ENCODE data around the gene CDK5R1. TPM values are rescaled to one million over a fixed set of nuclear protein-coding genes. Genes with fewer than 3 reads are reported as not detected.

CDK5R1 gene
- total RNA-seq, result 2.1 and 3.0 TPM in 2 replicates

DNA sequence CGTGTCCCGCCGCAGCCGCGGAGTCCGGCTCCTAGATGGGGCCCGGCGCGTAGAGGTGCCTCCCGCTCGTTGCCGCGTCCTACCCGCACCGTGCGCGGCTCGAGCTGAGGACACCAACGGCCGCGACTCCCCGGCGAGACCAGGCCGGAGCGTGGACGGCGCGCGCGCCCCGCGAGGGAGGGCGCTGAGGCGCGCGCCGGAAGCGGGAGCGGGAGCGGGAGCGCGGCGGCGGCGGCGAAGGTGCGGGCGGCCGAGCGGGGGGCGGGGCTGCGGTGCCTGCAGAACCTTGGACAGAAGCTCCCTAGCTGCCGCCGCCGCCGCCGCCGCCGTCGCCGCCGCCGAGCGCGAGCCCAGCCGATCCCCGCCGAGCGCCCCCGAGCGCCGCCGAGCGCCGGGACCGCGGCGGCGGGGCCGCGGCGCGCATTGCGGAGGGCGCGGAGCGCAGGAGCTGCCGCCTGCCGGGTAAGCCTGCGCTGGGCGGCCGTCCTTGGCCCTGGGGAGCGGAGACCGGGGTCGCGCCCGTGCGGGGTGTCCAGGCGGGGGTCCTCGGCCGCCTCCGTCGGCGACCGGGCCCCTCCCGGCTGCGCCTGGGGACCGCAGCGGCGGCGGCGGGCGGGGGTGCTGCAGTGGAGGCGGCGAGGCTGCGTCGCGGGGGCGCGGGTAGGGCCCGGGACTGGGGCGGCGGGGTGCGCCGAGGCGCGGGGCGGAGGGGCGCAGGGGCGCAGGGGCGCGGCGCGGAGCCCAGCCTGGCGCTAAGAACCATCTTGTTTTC lies at the start of gene CDK5R1:
Gene CDK5R1, plus strand, starts transcription at position 293 of the 772 bp plus-strand sequence. CDS start 628 bp downstream, outside the sequence.

DNA sequence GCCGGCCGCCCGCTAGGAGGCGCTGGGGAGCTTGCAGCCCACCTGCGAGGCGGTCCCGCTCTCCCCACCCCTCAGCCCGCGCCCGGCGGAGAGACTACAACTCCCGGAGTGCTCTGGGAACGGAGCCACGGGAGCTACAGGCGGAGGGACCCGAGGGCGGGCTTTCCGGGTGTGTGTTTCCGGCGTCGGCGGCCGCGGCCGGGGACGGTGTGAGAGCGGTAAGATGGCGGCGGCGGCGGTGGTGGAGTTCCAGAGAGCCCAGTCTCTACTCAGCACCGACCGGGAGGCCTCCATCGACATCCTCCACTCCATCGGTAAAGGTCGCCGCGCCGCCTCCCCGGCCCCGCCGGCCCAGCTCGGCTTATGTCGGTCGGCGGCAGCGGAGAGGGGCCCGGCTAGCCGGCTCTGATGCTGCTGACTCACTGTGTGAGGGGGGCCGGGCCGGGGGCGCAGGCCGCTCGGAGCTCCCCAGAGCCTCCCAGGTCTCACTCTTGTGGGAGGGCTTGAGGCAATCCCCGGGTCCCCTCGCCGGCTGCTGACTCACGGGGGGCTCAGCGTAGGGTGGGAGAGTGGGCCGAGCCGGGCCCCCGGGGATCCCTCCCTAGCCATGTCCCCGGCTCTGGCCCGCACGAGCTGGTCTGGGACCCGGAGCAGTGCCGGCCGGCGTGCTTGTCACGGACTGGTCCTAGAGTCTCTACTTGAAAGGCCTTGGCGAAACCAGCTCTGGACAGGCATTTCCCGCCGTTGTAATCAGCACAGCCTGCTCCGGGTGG lies 42.3 kb upstream of the CDK5R1 start, which contains the start of gene PSMD11:
Gene PSMD11, plus strand, starts transcription at position 210 of the 773 bp plus-strand sequence. Its CDS starts 14 bp downstream, at position 224.

Other genes with a start within 250 kb of the CDK5R1 start
- under 0.01 TPM in 1 of 2 replicates, not detected in the other for gene RHBDL3, start 221.2 kb upstream of the CDK5R1 start, total RNA-seq
- 10.3 and 11.6 TPM in 2 replicates for gene C17orf75, start 144.8 kb upstream of the CDK5R1 start, total RNA-seq
- gene ZNF207, start 136.8 kb upstream of the CDK5R1 start, total RNA-seq, result 101 and 122 TPM in 2 replicates
- gene PSMD11, start 42.5 kb upstream of the CDK5R1 start, total RNA-seq, result 45.4 and 73.3 TPM in 2 replicates